Measurements from ENCODE around the gene ENAM.
A peak's percentile ranks its signal among the peaks of the same experiment; 100 is the strongest.
"Not testable (repeated sequence)": the region's sequence is repeated elsewhere in the genome, so short reads cannot be mapped to it uniquely, and the experiment has no call there.

Gene ENAM

DNA sequence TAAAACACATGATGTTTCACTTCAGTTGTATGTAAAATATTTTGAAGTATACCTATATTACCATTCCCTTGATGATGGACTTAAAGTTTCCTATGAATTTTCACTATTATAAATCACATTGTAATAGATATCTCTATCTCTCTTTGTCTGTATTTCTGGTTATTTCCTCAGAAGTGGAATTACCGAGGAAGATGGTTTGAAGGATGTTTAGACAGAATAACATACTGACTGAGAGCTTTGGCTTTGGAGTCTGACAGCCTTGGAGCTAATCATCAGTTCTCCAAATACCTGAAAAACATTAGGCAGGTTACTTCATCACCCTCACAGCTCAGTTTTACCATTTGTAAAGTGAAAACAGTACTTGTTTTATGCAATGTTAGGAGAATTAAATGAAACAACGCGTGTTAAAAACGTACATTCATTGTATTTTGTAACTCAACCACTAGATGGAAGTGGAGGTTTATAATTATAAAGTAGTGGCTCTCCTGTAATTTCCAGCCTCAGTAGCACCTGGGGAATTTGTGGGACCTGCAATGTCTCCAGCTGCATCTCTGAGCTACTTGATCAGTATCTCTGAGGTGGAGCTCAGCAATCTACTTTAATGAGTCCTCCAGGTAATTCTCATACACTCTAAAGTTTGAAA is 23.4 kb downstream of the ENAM start:
- Mint-ChIP-seq H3K27me3 (ENCODE audit: low read depth) (no peaks in the 10 kb centered on the region), H3K27ac (no peak overlapping the region), H3K4me3 (no peak overlapping the region), H3K9me3 (no peaks in the 10 kb centered on the region), H3K36me3 (ENCODE audit: low read depth) (no peaks in the 10 kb centered on the region), H3K4me1 (ENCODE audit: low read depth) (peaks cover 3% of the 10 kb centered on the region)

DNA sequence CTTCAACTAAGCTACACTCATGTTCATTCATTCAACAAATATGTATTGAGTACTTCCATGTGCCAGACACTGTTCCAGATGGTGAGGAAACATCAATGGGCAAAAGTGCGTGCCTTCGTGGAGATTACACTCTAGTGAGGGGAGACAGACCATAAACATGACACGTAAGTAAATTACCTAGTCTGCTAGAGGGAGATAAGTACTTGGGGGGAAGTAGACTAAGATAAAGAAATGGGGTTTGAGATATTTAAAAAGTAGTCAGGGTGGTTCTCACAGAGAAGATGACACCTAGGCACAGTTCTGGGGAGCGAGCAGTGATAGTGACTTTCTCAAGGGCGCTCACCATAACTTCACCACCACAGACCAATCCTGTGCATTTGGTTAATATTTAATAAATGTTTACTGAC is 26.1 kb downstream of the ENAM start:
- Mint-ChIP-seq H3K4me3 (no peak overlapping the region), H3K36me3 (ENCODE audit: low read depth) (no peaks in the 10 kb centered on the region), H3K9me3 (no peaks in the 10 kb centered on the region), H3K27me3 (ENCODE audit: low read depth) (peaks cover 11% of the 10 kb centered on the region), H3K4me1 (ENCODE audit: low read depth) (peaks cover 3% of the 10 kb centered on the region), H3K27ac (no peak overlapping the region)

DNA sequence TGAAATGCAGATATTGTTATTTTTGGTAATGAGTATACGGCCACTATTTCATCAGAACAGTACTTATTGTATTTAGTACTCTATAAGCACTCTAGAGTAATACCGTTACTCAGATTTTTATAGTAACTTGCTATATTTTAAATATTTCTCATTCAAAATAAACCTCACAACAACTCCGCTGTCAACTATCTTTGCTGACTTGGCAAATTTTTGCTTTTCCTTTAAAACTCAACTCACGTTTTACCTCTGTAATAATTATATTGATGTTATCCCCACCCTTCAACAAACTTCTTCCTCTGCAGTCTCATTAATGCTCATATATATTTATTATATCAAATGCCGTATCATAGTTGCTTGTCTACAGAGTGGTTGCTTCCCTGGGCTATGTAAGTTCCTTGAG is 28.8 kb downstream of the ENAM start:
- Mint-ChIP-seq H3K4me3 (no peak overlapping the region), H3K36me3 (ENCODE audit: low read depth) (no peaks in the 10 kb centered on the region), H3K27me3 (ENCODE audit: low read depth) (peaks cover 14% of the 10 kb centered on the region), H3K27ac (no peak overlapping the region), H3K4me1 (ENCODE audit: low read depth) (peaks cover 6% of the 10 kb centered on the region), H3K9me3 (no peaks in the 10 kb centered on the region)

GRCh38 chr4:70658418-70658817 is 29.9 kb downstream of the ENAM start:
- peaks cover 14% of the 10 kb centered on the region for H3K27me3 Mint-ChIP-seq (ENCODE audit: low read depth)
- no peaks in the 10 kb centered on the region for H3K36me3 Mint-ChIP-seq (ENCODE audit: low read depth)
- peaks cover 6% of the 10 kb centered on the region for H3K4me1 Mint-ChIP-seq (ENCODE audit: low read depth)
- no peak overlapping the region for H3K27ac Mint-ChIP-seq
- H3K4me3 Mint-ChIP-seq = no peak overlapping the region
- H3K9me3 Mint-ChIP-seq = no peaks in the 10 kb centered on the region

DNA sequence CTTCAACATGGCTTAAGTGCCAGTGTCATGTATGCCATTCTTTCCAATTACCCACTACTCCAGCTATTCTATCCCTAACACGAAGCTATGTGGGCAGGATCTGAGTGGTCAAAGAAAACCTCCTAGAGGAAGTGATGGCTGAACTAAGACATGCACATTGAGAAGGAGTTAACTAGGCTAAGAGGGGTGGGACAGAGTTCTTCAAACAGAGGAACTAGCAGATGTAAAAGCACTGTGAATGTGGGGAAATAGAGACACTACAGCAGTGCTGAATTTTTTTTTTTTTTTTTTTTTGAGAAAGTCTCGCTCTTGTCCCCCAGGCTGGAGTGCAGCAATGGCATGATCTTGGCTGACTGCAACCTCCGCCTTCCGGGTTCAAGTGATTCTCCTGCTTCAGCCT is 31.6 kb downstream of the ENAM start:
- Mint-ChIP-seq H3K36me3 (ENCODE audit: low read depth) (no peaks in the 10 kb centered on the region), H3K27me3 (ENCODE audit: low read depth) (peaks cover 14% of the 10 kb centered on the region), H3K4me3 (no peak overlapping the region), H3K9me3 (no peaks in the 10 kb centered on the region), H3K4me1 (ENCODE audit: low read depth) (peaks cover 6% of the 10 kb centered on the region), H3K27ac (no peak overlapping the region)

DNA sequence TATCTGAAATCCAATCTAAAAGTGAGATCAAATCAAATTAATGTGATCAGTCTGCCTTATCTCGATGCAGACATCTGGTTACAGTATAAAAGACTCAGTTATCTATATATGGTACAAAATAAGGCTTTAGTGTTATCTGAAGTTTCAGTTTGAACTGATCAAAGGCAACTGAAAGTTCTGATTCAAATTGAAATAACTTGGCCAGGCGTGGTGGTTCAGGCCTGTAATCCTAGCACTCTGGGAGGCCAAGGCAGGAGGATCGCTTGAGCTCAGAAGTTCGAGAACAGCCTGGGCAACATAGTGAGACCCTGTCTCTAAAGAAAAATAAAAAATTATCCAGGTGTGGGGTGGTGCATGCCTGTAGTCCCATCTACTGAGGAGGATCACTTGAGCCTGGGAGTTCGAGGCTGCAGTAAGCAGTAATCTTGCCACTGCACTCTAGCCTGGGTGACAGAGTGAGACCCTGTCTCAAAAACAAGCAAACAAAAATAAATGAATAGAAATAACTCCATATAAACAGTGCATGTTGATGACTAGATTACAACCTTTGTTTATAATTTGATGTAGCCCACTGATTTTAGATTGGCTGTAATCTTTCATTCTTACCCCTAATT is 32.9 kb downstream of the ENAM start:
- H3K4me1 Mint-ChIP-seq (ENCODE audit: low read depth); H3K27ac Mint-ChIP-seq; H3K4me3 Mint-ChIP-seq; H3K36me3 Mint-ChIP-seq (ENCODE audit: low read depth); H3K9me3 Mint-ChIP-seq: not testable (repeated sequence)
- peaks cover 14% of the 10 kb centered on the region for H3K27me3 Mint-ChIP-seq (ENCODE audit: low read depth)

GRCh38 chr4:70666369-70666768 is 37.8 kb downstream of the ENAM start, which contains the start of gene JCHAIN:
TSS of gene JCHAIN (minus strand) at chr4:70666508. CDS start at chr4:70666490, 18 bp downstream.
- Mint-ChIP-seq H3K27me3 (ENCODE audit: low read depth) (peaks cover 14% of the 10 kb centered on the region), H3K27ac (no peak within 1 kb of the TSS), H3K4me3 (no peak within 1 kb of the TSS), H3K36me3 (ENCODE audit: low read depth) (no peaks in the 10 kb centered on the region), H3K9me3 (no peaks in the 10 kb centered on the region), H3K4me1 (ENCODE audit: low read depth) (no peaks in the 10 kb centered on the region)

DNA sequence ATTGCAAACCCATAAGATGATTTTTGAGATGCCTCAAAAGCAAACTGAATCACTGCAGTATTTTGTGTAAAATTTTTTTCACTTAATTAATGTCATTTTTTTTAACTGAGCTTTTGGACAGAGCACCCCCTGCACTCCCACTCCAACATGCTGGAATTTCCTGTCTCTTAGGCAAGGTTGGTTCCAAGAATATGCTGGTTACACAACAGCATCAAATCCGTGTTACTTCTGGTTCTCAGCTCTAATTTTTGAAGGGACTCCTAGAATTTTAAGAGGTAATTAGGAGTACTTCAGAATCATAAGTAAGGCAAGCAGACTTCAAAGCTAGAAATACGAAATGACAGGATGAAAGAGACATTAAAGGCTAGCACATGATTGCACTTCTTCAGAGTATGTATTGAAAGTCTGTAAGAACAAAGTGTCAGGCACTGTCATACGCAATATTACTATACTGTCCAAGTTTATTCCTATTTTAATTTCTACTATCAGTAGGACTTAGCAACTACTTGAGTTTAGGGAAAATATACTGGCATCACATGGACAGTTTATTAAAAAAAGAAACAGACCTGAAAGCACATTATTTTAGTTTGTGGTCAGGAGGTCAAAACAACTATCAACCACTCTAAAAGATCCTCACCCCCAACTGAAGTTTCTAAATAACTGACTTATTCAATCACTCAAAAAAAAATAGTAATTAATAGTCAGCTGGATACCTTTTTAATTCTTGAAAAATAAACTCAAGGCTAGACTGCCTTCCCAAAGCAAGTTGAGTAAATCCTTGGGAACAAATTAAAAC is 39.4 kb downstream of the ENAM start:
- Mint-ChIP-seq H3K27ac (no peak overlapping the region), H3K9me3 (no peaks in the 10 kb centered on the region), H3K4me3 (no peak overlapping the region), H3K27me3 (ENCODE audit: low read depth) (peaks cover 18% of the 10 kb centered on the region), H3K36me3 (ENCODE audit: low read depth) (no peaks in the 10 kb centered on the region), H3K4me1 (ENCODE audit: low read depth) (no peaks in the 10 kb centered on the region)

GRCh38 chr4:70670332-70671014 is 41.9 kb downstream of the ENAM start:
- no peaks in the 10 kb centered on the region for H3K4me1 Mint-ChIP-seq (ENCODE audit: low read depth)
- H3K36me3 Mint-ChIP-seq (ENCODE audit: low read depth) = no peaks in the 10 kb centered on the region
- H3K9me3 Mint-ChIP-seq = no peaks in the 10 kb centered on the region
- H3K4me3 Mint-ChIP-seq = no peak overlapping the region
- H3K27me3 Mint-ChIP-seq (ENCODE audit: low read depth) = peaks cover 35% of the 10 kb centered on the region
- no peak overlapping the region for H3K27ac Mint-ChIP-seq

- Mint-ChIP-seq H3K4me1 (ENCODE audit: low read depth) (no peaks in the 10 kb centered on the region), H3K36me3 (ENCODE audit: low read depth) (no peaks in the 10 kb centered on the region), H3K27me3 (ENCODE audit: low read depth) (peaks cover 40% of the 10 kb centered on the region), H3K27ac (no peak overlapping the region), H3K9me3 (no peaks in the 10 kb centered on the region), H3K4me3 (no peak overlapping the region)
Measured at GRCh38 chr4:70671091-70671490, 42.5 kb downstream of the ENAM start.

- Mint-ChIP-seq H3K27ac (no peak overlapping the region), H3K27me3 (ENCODE audit: low read depth) (peaks cover 40% of the 10 kb centered on the region), H3K9me3 (no peaks in the 10 kb centered on the region), H3K36me3 (ENCODE audit: low read depth) (no peaks in the 10 kb centered on the region), H3K4me3 (no peak overlapping the region), H3K4me1 (ENCODE audit: low read depth) (peaks cover 17% of the 10 kb centered on the region)
Measured at GRCh38 chr4:70674191-70674590, 45.6 kb downstream of the ENAM start.

DNA sequence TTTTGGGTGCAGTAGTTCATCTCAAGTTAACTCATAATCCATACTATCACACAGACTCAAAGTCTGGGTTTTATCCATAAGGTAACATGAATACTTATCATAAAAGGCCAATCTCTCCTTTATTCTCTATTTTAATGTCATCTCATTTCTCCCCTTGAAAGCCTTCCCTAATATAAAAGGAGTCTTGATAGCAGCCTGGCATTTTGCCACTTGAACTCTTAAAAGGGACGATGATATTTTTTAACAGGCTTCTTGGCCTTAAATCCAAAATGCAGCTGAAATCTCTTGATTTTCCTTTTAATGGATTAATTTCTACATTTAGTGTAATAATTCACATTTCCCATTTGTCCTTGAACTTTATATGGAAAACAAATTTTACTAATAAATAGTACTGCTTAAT is 46.2 kb downstream of the ENAM start:
- Mint-ChIP-seq H3K27me3 (ENCODE audit: low read depth) (peaks cover 40% of the 10 kb centered on the region), H3K4me3 (no peak overlapping the region), H3K9me3 (no peaks in the 10 kb centered on the region), H3K4me1 (ENCODE audit: low read depth) (peaks cover 17% of the 10 kb centered on the region), H3K36me3 (ENCODE audit: low read depth) (no peaks in the 10 kb centered on the region), H3K27ac (no peak overlapping the region)

DNA sequence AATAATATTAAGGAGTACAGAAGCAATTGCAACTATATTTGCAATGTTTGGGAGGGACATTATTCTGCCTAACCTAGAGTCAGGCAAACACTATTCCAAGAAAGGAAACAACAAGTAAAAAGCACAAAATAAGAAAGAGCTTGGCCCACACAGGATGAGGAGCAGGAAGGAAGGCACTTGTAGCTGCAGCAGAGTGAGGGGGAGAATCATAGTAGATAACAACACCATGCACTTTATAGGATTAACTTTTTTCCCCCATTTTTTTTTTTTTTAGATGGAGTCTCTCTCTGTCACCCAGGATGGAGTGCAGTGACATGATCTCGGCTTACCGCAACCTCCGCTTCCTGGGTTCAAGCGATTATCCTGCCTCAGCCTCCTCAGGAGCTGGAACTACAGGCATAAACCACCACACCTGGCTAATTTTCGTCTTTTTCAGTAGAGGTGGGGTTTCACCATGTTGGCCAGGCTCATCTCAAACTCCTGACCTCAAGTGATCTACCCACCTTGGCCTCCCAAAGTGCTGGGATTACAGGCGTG is 48.1 kb downstream of the ENAM start:
- H3K9me3 Mint-ChIP-seq = no peaks in the 10 kb centered on the region
- H3K4me3 Mint-ChIP-seq = no peak overlapping the region
- H3K27me3 Mint-ChIP-seq (ENCODE audit: low read depth) = peaks cover 26% of the 10 kb centered on the region
- peaks cover 17% of the 10 kb centered on the region for H3K4me1 Mint-ChIP-seq (ENCODE audit: low read depth)
- no peaks in the 10 kb centered on the region for H3K36me3 Mint-ChIP-seq (ENCODE audit: low read depth)
- H3K27ac Mint-ChIP-seq = peak overlapping the region; percentile 36

- H3K27me3 Mint-ChIP-seq (ENCODE audit: low read depth) = peaks cover 22% of the 10 kb centered on the region
- H3K36me3 Mint-ChIP-seq (ENCODE audit: low read depth) = no peaks in the 10 kb centered on the region
- peaks cover 17% of the 10 kb centered on the region for H3K4me1 Mint-ChIP-seq (ENCODE audit: low read depth)
- no peak overlapping the region for H3K27ac Mint-ChIP-seq
- H3K9me3 Mint-ChIP-seq = no peaks in the 10 kb centered on the region
- H3K4me3 Mint-ChIP-seq = no peak overlapping the region
Measured at GRCh38 chr4:70678383-70678999, 49.9 kb downstream of the ENAM start.

Measured in T-helper 1 cell treated with Interleukin-12 subunit alpha and Interleukin-12 subunit beta and Interleukin-4 antibody, amounts not matched to agents 30 μg/mL and 1 μg/mL, for 36 hours (primary cell).